LoVo (cell line): ENCODE results near the gene RASA3.
A peak's percentile ranks its signal among the peaks of the same experiment; 100 is the strongest.

Experiments used
- DNase-seq: peaks from one replicate; pipeline ENCODE4 v3.0.0-alpha.2; 2016; ENCODE audit warnings: low spot score

The RASA3 gene

GRCh38 chr13:114067886-114068651 is 64.4 kb downstream of the RASA3 start:
- DNase-seq, result no peak

- DNase-seq, result no peak
These were observed 65.0 kb downstream of the RASA3 start for GRCh38 chr13:114067381-114067885.

GRCh38 chr13:114066956-114067355 is 65.5 kb downstream of the RASA3 start:
- no peak for DNase-seq

GRCh38 chr13:114065926-114066774 is 66.3 kb downstream of the RASA3 start:
- no peak for DNase-seq

DNA sequence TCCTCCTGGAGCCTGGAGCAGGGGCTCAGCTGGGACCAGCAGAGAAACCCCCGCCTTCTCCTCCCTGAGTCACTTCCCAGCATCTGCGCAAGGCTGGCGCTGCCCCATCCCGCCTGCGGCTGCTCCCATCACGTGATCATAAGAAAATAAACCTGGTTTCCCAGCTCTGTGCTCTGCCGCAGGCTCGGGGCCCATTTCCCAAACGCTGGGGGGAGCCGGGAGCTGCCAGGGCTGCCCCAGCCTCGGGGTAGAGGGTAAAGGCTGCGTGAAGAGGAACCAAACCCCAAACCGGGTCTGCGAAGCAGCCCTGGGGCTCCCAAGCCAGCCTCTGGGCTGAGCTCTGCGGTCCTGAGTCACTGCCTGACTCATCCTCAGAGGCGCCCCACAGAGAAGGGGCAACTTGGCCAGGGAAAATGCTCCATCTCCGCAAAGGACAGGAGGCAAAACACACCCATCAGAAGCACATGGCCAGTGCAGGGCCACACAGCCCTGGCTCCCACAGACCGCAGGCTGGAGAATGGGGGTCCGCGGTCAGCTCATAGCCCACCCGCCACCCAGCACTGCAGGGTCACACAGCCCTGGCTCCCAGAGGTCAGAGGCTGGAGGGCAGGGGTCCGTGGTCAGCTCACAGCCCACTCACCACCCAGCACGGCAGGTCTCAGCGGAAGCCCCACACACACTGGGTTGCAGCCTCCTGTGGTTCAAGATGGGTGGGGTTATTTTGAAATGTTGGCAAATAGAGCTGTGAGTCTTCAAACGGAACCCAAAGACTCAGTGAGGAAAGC is 67.1 kb downstream of the RASA3 start:
- peak; percentile 91 for DNase-seq

DNA sequence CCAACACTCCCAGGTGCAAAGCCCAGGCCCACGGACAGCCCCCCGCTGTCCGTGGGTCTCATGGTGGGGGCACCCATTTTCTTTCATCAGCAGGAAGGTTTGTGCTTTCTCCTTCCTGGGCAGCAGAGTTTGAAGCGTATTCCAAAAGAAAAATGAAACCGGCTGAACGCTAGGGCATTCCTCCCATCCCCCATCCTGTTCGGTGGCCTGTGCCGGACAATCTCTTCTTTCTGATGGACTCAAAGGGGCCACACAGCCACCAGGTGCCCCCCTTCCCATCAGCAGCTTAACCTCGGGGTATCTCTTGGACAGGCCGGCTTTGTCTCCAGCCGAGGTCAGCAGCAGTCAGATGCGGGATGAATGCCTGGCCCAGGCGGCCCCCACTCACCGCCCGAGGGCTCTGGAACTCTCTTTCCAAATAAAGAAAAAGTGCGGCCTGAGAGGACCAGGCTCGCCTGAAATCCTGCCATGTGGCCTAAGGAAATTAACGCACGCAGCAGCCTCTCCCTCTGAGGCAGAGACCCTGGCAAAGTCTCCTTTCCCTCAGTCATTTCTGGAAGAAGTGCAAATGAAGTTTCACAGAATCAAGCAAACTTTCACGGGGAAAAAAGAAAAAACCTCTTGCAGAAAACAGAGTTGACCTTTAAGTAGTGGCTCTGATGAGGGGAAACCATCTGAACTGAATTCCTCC is 67.8 kb downstream of the RASA3 start:
- peak; percentile 39 for DNase-seq

DNA sequence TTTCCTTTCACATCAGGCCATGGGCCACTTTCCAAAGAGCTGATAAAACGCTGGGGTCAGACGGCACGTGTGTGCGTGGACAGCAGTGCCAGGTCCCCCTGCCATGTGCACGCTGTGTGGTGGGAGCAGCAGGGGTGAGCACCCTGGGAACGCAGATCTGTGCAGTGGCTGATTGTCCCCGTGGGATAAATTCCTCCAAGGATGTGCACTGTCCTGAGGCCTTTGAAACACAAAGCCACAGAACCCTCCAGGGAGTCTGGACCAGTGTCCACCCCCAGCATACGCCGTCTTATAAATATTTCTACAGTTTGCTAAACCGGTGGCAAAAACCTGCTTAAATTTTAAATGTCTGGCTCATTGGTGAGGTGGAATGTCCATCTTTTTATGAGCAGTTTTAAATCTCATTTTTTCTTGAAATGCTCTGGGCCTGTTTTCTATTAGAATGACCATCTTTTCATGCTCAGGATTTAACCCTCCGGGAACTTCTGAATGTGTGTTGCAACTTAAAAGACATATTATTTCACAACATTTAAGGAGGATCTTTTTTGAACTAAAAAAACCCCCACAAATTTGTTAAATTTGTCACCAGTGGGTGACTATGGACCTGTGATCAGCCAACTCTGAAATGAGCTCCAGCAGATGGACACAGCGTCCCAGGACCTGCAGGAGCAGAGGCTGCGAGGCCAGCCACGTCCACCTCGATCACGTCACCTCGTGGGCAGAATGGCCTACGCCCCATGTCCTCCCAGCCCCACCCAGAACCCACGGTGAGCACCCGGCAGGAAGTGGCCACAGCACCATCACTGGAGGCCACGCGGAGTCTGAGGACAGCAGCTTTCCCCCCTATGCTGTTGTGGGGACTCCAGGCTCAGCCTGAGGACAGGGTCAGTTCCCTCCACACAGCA is 68.6 kb downstream of the RASA3 start:
- DNase-seq, result peak; percentile 48

- DNase-seq, result no peak
These were observed 69.7 kb downstream of the RASA3 start for GRCh38 chr13:114062754-114063153.

DNA sequence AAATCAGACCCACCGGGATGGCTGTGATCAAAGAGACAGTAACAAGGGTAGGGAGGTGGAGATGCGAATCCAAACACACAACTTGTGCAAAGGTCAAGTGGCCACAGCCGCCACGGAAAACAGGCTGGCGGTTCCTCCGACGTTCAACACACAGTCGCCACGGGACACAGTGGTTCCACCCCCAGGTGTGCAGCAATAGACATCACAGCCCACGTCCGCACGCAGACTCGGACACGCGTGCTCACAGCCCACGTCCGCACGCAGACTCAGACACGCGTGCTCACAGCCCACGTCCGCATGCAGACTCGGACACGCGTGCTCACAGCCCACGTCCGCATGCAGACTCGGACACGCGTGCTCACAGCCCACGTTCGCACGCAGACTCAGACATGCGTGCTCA is 70.1 kb downstream of the RASA3 start:
- DNase-seq, result no peak

DNA sequence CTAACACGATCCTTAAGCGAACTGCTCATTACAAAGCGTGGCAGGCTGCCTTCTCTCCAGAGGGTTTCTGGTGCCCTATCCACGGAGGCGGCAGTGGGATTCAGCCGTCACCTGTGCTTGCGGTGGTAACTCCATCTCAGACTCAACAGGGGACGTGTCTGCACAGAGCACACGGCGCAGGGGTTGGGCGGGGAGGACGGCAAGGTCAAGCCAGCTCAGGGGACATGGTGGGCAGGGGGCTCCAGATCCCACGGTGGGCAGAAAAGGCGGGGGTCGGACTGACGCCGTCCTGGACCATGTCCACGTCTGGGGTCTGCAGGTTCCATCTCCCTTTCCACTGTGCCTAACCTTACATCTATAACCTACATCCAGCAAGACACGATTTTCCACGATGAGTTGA is 70.7 kb downstream of the RASA3 start:
- DNase-seq, result no peak

DNA sequence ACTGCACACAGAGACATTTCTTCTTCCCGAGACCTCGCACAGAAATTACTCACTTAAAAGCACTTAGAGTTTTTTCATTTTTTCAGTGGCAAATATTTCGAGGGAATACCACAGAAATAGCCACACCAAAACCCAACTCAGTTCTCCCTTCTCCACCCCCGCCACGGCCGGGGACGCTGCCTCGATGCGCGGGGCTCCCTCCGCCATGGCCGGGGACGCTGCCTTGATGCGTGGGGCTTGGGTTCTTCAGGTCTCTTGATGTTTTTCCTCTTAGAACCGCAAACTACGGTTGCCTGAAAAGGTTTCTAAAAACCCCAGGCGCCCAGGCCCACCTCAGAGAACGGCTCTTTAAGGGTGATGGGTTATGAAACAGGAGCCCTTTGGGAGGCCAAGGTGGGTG is 71.4 kb downstream of the RASA3 start:
- DNase-seq, result no peak

DNA sequence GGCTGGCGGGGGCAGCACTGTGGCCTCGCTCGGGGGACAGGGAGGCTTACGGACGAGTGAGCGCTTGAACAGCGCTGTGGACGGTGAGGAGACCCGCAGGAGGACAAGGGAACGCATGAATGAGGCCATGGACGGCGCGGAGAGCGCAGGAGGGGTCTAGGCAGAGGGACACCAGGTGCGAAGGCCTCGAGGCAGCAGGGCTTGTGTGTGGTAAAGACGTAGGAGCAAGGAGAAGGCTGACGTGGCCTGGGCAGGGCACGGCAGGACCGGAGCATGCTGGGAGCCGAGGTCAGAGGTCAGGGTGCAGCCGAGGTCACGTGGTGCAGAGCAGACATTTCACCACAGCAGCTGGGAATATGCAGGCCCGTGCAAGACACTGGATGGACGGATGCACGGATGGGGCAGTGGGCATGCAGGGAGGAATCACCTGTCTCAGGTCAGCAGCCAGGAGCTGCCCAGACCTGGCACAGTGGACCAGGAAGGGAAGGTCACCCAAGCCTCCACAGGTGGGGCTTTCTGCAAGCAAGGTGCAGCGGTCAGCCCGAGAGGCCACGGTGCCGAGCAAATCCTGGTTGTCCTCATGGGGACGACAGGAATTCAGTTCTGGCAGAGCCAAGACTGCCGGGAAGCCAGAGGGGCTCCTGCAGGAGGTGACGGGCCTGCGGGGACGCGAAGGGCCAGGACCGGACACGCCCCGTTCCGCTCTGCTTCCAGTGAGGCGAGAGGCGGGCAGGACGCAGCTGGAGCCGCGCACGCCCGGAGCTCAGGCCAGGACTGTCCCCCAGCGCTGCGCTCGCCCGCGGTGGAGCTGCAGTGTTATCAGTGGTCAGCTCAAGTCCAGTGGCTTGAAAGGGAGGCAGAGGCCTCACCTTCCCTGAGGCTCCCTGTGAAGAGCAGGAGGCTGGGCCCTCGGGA is 72.2 kb downstream of the RASA3 start:
- DNase-seq, result no peak

DNA sequence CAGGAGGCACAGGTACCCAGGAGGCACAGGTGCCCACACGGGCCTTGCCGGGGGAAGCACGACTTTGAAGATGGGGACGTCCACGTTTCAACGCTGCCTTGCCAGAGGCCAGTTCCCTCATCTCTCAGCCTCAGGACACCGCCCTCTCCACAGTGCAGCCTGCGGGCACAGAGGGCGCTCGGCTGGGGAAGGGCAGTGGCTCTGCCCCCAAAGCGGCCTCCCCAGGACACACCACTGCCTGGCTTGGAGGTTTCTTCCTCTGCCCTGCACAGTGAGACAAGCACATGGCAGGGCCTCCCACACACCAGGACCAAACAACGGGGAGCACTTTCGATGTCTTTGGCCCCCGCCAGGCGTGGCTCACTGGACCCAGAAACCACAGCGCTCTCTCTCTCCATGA is 73.0 kb downstream of the RASA3 start:
- no peak for DNase-seq

DNA sequence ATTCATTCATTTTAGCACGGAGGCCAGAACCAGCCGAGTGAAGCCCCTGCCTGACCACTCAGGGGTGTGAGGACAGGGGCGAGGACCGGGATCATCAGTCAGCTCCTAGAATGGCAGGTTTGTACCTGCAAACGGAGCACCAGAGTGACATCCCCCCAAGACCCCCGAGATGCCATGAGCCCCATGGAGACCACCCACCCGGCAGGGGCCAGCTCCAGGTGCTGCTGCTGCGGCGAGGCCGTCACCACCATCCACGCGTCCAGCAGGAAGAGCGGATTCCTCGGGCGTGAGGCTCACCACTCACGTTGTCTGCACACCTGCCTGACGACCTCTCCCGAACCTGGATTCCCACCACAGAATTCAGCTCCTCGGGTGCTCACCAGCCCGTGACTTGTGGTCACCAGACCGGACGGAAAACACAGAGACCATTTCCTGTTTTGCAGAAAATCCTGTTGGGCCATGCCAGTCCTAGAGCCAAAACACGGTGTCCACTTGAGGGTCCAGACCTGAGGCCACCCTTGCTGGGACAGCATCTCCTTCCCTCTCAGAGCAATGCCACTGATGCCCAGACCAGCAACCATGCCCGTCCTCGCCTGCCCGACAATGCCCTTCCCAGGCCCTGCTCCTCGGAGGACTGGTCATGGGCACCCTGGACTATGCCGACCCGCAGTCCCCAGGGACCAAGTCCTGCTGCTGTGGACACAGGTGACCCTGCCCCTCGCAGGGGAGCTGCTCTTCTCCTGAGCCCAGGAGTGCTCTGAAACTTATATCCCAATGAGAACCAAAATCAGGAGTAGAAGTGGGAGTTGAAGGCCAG is 74.2 kb downstream of the RASA3 start:
- DNase-seq, result no peak

DNA sequence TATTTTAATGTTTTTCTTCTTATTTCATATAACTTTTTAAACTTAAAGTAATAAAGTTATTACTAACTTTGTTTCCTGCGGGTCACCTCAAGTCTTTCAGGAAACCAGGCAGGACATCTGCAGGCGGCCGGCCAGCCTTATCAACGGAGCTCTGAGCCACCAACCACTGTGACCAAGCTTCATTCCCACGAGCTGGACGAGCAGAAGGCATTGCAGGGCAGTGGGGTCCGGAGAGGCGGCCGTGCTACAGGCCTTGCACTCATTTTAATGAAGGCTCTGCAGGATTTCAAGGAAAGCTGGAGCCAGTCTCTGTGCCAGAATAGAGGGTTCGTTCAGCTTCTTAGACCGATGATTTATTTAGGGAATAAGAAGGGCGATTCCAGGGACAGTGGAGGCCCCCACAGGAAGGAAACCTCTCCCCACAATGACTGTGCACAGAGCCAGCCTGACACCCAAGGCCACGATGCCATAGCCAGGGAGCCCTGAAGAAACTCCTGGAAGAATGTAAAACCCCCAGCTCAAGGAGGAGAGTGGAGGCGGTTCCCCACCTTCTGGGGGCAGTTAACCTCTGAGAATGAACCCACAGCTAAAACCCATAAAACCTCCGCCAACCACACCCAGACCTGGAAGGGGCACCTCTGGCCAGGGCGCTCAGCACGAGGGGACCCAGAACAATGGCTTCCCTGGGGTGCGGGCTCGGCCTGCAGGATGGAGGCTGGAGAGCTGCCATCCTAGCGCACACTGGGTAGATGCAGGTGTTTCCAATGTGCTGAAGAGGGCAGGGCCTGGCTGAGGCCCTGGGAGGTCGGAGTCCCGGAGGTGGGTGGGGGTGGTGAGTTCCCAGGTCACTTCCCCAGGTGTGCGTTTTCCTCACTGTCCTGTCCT is 75.0 kb downstream of the RASA3 start:
- DNase-seq, result no peak

GRCh38 chr13:114056205-114057013 is 76.0 kb downstream of the RASA3 start:
- no peak for DNase-seq

GRCh38 chr13:114055766-114056165 is 76.7 kb downstream of the RASA3 start:
- no peak for DNase-seq
